Activated T-helper 17 cell treated with anti-CD3 and anti-CD28 coated beads, Interleukin-2, amount 50 U/mL, for 72 hours (primary cell): ENCODE results near the gene PLEKHO1. TPM values are rescaled to one million over a fixed set of nuclear protein-coding genes. Genes with fewer than 3 reads are reported as not detected.
"Not testable (repeated sequence)": the region's sequence is repeated elsewhere in the genome, so short reads cannot be mapped to it uniquely, and the experiment has no call there.

Source experiments
- ATAC-seq: fragments of 150-1000 bp; cut with Tn5 transposase; replicated peaks from 2 replicates; pipeline ENCODE4 v1.10.0; 2021; ENCODE audit warnings: mild to moderate bottlenecking, moderate library complexity
- H3K27ac Mint-ChIP-seq: one replicate; pipeline ENCODE4 v1.8.0; 2022; ENCODE audit warnings: mixed read lengths
- H3K27me3 Mint-ChIP-seq: one replicate; pipeline ENCODE4 v1.8.0; 2022; ENCODE audit warnings: mixed read lengths
- H3K36me3 Mint-ChIP-seq: one replicate; pipeline ENCODE4 v1.8.0; 2022; ENCODE audit warnings: low read depth, mild to moderate bottlenecking, mixed read lengths
- H3K4me1 Mint-ChIP-seq: one replicate; pipeline ENCODE4 v1.8.0; 2022; ENCODE audit warnings: mixed read lengths
- H3K4me3 Mint-ChIP-seq: one replicate; pipeline ENCODE4 v1.8.0; 2022; ENCODE audit warnings: mild to moderate bottlenecking, mixed read lengths
- H3K9me3 Mint-ChIP-seq: one replicate; pipeline ENCODE4 v1.8.0; 2022; ENCODE audit warnings: mixed read lengths
- total RNA-seq, 2 donors: library from RNA; stranded (reverse); gene quantifications; one replicate each; pipeline ENCODE4 v1.2.3, GENCODE V29; 2022

PLEKHO1 gene
- total RNA-seq, 2 donors from 2014 or later: 33.1 to 43.0 TPM

DNA sequence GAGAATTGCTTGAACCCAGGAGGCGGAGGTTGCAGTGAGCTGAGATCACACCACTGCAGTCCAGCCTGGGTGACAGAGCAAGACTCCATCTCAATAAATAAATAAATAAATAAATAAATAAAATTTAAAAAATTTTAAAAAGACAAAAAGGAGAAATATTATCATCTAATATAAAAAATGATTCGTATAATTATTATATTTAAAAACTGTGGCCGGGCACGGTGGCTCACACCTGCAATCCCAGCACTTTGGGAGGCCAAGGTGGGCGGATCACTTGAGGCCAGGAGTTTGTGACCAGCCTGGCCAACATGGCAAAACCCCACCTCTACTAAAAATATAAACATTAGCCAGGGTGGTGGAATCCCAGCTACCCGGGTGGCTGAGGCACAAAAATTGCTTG lies 58.7 kb downstream of the PLEKHO1 start:
- H3K27ac Mint-ChIP-seq, H3K4me1 Mint-ChIP-seq, H3K9me3 Mint-ChIP-seq, H3K36me3 Mint-ChIP-seq, H3K27me3 Mint-ChIP-seq, H3K4me3 Mint-ChIP-seq, ATAC-seq: not testable (repeated sequence)

Other genes starting within 250 kb of the PLEKHO1 start
- 1 to 10 TPM; 5.8 to 7.5 TPM for gene SV2A, start 232.1 kb upstream of the PLEKHO1 start, total RNA-seq
- 10 to 100 TPM; 45.8 to 90.6 TPM for gene SF3B4, start 222.1 kb upstream of the PLEKHO1 start, total RNA-seq
- 1 to 10 TPM; 3.0 to 7.9 TPM for gene MTMR11, start 213.0 kb upstream of the PLEKHO1 start, total RNA-seq
- 10 to 100 TPM; 21.4 to 48.7 TPM for gene OTUD7B, start 139.2 kb upstream of the PLEKHO1 start, total RNA-seq
- 10 to 100 TPM; 24.7 to 26.9 TPM for gene VPS45, start 82.1 kb upstream of the PLEKHO1 start, total RNA-seq
- 100 to 1,000 TPM; 162 to 166 TPM for gene ANP32E, start 86.2 kb downstream of the PLEKHO1 start, total RNA-seq
- gene CA14, start 107.9 kb downstream of the PLEKHO1 start, total RNA-seq: not detected
- 100 to 1,000 TPM in 1 of 2 donors, 10 to 100 TPM in 1; 96.3 to 149 TPM for gene APH1A, start 119.1 kb downstream of the PLEKHO1 start, total RNA-seq
- 1 to 10 TPM; 1.4 to 3.6 TPM for gene C1orf54, start 122.9 kb downstream of the PLEKHO1 start, total RNA-seq
- gene CIART, start 132.6 kb downstream of the PLEKHO1 start, total RNA-seq: 10 to 100 TPM in 1 of 2 donors, 1 to 10 TPM in 1; 3.7 to 12.4 TPM
- gene MRPS21, start 143.9 kb downstream of the PLEKHO1 start, total RNA-seq: 10 to 100 TPM; 66.1 to 82.9 TPM
- gene PRPF3, start 171.6 kb downstream of the PLEKHO1 start, total RNA-seq: 10 to 100 TPM; 67.0 to 77.9 TPM
- 10 to 100 TPM; 23.0 to 26.9 TPM for gene RPRD2, start 214.2 kb downstream of the PLEKHO1 start, total RNA-seq